RWPE2 (cell line): Measurements from ENCODE around the gene TMC3.

ENCODE experiments used
- ATAC-seq: fragments of 200-7000 bp; cut with Tn5 transposase; 3 replicates; pipeline ENCODE4 v1.9.1; 2021; ENCODE audit warnings: low read depth
- DNase-seq: peaks from one replicate; pipeline ENCODE4 v3.0.0-alpha.2; 2020; ENCODE audit warnings: low spot score
- H3K27ac ChIP-seq: fragments of 450-650 bp; 2 replicates; pipeline ENCODE4 v1.5.1; 2017; ENCODE audit warnings: mild to moderate bottlenecking; ENCODE audit not compliant: poor library complexity, severe bottlenecking
- H3K27me3 ChIP-seq: fragments of 250-450 bp; sonication (Bioruptor Pico); 2 replicates; pipeline ENCODE4 v1.5.1; 2021; ENCODE audit warnings: mild to moderate bottlenecking, moderate library complexity; ENCODE audit not compliant: insufficient read depth, poor library complexity, severe bottlenecking
- H3K36me3 ChIP-seq: fragments of 250-450 bp; sonication (Bioruptor Pico); 2 replicates; pipeline ENCODE4 v1.5.1; 2020; ENCODE audit warnings: low read depth, mild to moderate bottlenecking, moderate library complexity
- H3K4me1 ChIP-seq: fragments of 250-450 bp; sonication (Bioruptor Pico); 2 replicates; pipeline ENCODE4 v1.5.1; 2021; ENCODE audit warnings: mild to moderate bottlenecking, moderate library complexity; ENCODE audit not compliant: insufficient read depth, poor library complexity, severe bottlenecking
- H3K4me3 ChIP-seq: fragments of 250-450 bp; sonication (Bioruptor Pico); 2 replicates; pipeline ENCODE4 v1.5.1; 2021; ENCODE audit warnings: mild to moderate bottlenecking, moderate library complexity; ENCODE audit not compliant: severe bottlenecking
- H3K9me3 ChIP-seq: fragments of 250-450 bp; sonication (Bioruptor Pico); 2 replicates; pipeline ENCODE4 v1.5.1; 2021; ENCODE audit warnings: mild to moderate bottlenecking, moderate library complexity; ENCODE audit not compliant: severe bottlenecking
- TF ChIP-seq, protein P1 (sequence below): fragments of 450-650 bp; IDR thresholded peaks from one replicate; pipeline ENCODE4 v1.5.1; 2017; ENCODE audit warnings: mild to moderate bottlenecking, moderate library complexity; ENCODE audit not compliant: poor library complexity, severe bottlenecking

Gene TMC3

DNA sequence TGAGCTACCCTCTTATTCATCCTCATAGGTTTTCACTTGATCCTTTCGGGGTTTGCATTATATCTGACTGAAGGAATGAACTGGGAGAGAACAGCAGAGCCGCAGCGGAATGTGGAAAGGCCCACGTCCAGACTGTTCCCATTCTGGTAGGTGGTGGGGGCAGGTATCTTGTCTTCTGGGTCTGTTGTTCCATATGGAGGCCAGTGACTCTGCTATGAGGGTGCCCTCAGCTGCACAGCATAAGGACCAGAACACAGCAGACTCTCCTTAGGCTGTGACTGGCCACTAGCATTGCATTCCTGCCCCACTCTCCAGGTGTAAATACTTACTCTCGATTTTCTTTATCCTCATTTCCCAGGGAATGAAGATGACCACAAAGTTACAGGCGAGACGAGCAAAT lies 12.1 kb downstream of the TMC3 start:
- no peaks in the 10 kb centered on the region for H3K4me1 ChIP-seq
- H3K27ac ChIP-seq = no peak overlapping the region
- TF ChIP-seq, protein P1, sequence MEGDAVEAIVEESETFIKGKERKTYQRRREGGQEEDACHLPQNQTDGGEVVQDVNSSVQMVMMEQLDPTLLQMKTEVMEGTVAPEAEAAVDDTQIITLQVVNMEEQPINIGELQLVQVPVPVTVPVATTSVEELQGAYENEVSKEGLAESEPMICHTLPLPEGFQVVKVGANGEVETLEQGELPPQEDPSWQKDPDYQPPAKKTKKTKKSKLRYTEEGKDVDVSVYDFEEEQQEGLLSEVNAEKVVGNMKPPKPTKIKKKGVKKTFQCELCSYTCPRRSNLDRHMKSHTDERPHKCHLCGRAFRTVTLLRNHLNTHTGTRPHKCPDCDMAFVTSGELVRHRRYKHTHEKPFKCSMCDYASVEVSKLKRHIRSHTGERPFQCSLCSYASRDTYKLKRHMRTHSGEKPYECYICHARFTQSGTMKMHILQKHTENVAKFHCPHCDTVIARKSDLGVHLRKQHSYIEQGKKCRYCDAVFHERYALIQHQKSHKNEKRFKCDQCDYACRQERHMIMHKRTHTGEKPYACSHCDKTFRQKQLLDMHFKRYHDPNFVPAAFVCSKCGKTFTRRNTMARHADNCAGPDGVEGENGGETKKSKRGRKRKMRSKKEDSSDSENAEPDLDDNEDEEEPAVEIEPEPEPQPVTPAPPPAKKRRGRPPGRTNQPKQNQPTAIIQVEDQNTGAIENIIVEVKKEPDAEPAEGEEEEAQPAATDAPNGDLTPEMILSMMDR = no peak
- no peaks in the 10 kb centered on the region for H3K27me3 ChIP-seq
- no peak overlapping the region for H3K4me3 ChIP-seq
- DNase-seq = no peak
- H3K9me3 ChIP-seq = no peaks in the 10 kb centered on the region
- no peak for ATAC-seq
- no peaks in the 10 kb centered on the region for H3K36me3 ChIP-seq

DNA sequence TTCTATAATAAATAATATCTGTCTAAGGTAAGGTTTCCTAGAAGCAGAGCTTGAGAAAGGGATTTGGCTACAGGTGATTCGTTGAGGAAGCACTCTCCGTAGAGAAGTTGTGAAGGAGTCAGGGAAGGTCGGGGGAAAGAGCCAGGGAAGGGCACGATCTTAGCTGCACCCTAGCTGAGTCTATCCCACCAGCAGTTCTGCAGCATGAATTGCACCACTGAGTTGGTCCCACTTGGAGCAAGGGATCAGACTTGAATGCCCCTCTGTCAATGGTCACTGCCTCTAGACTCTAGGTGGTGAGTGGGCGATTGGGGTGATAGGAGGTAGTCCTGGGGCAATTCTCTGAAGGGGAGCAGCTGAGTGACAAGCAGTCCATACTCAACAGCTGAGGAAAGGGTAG lies 13.5 kb downstream of the TMC3 start:
- no peak overlapping the region for H3K27ac ChIP-seq
- H3K4me3 ChIP-seq = no peak overlapping the region
- no peaks in the 10 kb centered on the region for H3K4me1 ChIP-seq
- no peak for DNase-seq
- ATAC-seq = no peak
- TF ChIP-seq, protein P1 = no peak
- no peaks in the 10 kb centered on the region for H3K9me3 ChIP-seq
- no peaks in the 10 kb centered on the region for H3K27me3 ChIP-seq
- no peaks in the 10 kb centered on the region for H3K36me3 ChIP-seq

DNA sequence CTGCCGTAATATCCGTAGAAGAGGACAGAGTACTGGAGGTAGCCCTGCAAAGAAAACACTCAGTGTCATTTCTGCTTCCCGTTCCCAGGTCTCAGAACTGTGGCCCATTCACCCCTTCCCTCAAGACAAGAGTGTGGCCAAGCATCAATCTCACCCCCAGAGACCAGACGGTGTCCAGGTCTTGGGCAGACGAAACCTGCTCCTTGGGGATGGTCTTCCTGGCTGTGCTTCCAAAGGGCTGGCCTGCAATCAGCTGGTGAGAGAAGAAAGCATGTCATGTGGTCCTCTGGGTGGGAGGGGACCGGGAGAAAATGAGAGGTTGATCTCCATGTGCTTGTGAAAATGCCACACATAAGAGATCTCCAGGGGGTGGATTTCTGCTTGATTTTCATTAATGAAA lies 15.8 kb downstream of the TMC3 start:
- H3K27ac ChIP-seq = no peak overlapping the region
- DNase-seq = no peak
- H3K27me3 ChIP-seq = no peaks in the 10 kb centered on the region
- TF ChIP-seq, protein P1 = no peak
- H3K4me3 ChIP-seq = no peak overlapping the region
- H3K9me3 ChIP-seq = no peaks in the 10 kb centered on the region
- ATAC-seq = no peak
- no peaks in the 10 kb centered on the region for H3K36me3 ChIP-seq
- H3K4me1 ChIP-seq = no peaks in the 10 kb centered on the region

DNA sequence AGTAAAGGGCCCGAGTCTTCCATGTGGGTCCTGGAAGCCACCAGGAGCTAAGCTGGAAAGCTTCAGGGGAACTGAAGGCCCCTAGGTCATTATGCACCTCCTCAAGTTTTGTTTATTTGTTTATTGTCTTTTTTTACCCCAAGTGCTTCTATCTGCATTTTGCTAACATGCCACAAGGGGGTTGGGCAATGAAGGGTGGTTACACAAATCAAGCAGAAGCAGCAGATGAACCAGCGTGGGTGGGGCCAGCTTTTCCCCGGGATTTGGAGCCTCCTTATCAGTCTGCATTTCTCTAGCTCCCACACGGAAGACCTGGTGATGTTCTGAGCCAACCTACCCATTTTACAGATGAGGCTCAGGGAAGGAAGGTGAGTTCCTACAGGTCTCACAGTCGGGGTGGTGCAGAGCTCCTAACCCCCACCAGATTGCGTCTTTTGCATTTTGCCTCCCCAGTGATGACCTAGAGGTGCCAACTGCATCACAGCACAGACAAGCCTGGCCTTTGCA lies 16.8 kb downstream of the TMC3 start:
- Histone ChIP-seq H3K9me3 (no peaks in the 10 kb centered on the region), H3K27ac (no peak overlapping the region), H3K27me3 (no peaks in the 10 kb centered on the region), H3K36me3 (no peaks in the 10 kb centered on the region), H3K4me1 (no peaks in the 10 kb centered on the region), H3K4me3 (no peak overlapping the region)
- TF ChIP-seq, protein P1 = no peak
- ATAC-seq (no peak), DNase-seq (no peak)

DNA sequence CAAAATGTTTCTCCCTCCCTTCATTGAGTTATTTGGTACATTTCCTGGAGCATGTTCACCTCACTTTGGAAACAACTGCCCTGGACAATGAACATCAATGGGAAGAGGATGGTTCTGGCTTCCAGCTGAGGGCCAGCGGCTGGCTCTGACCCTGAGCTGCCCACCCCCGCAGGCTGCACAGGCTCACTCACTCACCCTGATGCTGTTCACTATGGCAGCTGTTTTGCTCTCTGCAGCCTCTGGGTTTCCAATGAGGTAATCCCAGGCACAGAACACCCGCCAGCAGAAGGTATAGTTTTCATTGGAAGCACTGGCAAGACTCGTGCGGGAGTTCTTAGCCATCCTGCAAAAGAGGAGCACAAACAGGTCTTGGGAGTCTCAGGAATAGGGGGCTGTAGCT lies 17.8 kb downstream of the TMC3 start:
- no peak for DNase-seq
- Histone ChIP-seq H3K27ac (no peak overlapping the region), H3K4me1 (no peaks in the 10 kb centered on the region), H3K36me3 (no peaks in the 10 kb centered on the region), H3K27me3 (no peaks in the 10 kb centered on the region), H3K9me3 (no peaks in the 10 kb centered on the region), H3K4me3 (no peak overlapping the region)
- no peak for ATAC-seq
- TF ChIP-seq, protein P1 = no peak
